Suprapubic skin (tissue), 3 donors: ENCODE results near the gene CAMKK1.

Source experiments
- EP300 ChIP-seq: sonication (generic); formaldehyde crosslinking; IDR thresholded peaks from one replicate; pipeline ENCODE4 v1.6.1; 2017; ENCODE audit warnings: antibody characterized with exemption
- TF ChIP-seq, protein P1 (sequence below), 2 donors: fragments of 200-600 bp in 1 of 2; fragments of 450-650 bp in 1 of 2; sonication (generic) in 1 of 2; IDR thresholded peaks; one replicate each; pipeline ENCODE4 v1.5.1; 2016 to 2019; ENCODE audit warnings: antibody characterized with exemption in 2 of 2, mild to moderate bottlenecking in 1 of 2, moderate library complexity in 1 of 2

- TF ChIP-seq EP300: no peak
- TF ChIP-seq, protein P1, sequence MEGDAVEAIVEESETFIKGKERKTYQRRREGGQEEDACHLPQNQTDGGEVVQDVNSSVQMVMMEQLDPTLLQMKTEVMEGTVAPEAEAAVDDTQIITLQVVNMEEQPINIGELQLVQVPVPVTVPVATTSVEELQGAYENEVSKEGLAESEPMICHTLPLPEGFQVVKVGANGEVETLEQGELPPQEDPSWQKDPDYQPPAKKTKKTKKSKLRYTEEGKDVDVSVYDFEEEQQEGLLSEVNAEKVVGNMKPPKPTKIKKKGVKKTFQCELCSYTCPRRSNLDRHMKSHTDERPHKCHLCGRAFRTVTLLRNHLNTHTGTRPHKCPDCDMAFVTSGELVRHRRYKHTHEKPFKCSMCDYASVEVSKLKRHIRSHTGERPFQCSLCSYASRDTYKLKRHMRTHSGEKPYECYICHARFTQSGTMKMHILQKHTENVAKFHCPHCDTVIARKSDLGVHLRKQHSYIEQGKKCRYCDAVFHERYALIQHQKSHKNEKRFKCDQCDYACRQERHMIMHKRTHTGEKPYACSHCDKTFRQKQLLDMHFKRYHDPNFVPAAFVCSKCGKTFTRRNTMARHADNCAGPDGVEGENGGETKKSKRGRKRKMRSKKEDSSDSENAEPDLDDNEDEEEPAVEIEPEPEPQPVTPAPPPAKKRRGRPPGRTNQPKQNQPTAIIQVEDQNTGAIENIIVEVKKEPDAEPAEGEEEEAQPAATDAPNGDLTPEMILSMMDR (IDR thresholded peaks at IDR 0.05): no peak
Measured at GRCh38 chr17:3919123-3919624, 26.3 kb upstream of the CAMKK1 start.
